Activated CD8-positive, alpha-beta T cell treated with anti-CD3 and anti-CD28 coated beads for 36 hours (primary cell): ENCODE measurements around the gene NDUFS5. TPM values are rescaled to one million over a fixed set of nuclear protein-coding genes. Genes with fewer than 3 reads are reported as not detected.
A peak's percentile ranks its signal among the peaks of the same experiment; 100 is the strongest.
"Not testable (repeated sequence)": the region's sequence is repeated elsewhere in the genome, so short reads cannot be mapped to it uniquely, and the experiment has no call there.

Experiments
- ATAC-seq: fragments of 200-7000 bp; cut with Tn5 transposase; one replicate; pipeline ENCODE4 v1.10.0; 2021; ENCODE audit warnings: mild to moderate bottlenecking, moderate library complexity
- CTCF ChIA-PET: fragments of 350-600 bp; sonication (Branson Sonifier 250); formaldehyde crosslinking; loops from one replicate; lab custom pipeline; 2021; ENCODE audit warnings: antibody characterized with exemption; lab: Charles Lee
- POLR2A ChIA-PET: fragments of 350-600 bp; sonication (Branson Sonifier 250); formaldehyde crosslinking; loops from one replicate; lab custom pipeline; 2021; ENCODE audit warnings: antibody characterized with exemption; lab: Charles Lee
- DNase-seq: peaks from one replicate; pipeline ENCODE4 v3.0.0-alpha.2; 2020
- H3K27ac Mint-ChIP-seq: one replicate; pipeline ENCODE4 v1.8.0; 2021; ENCODE audit warnings: mild to moderate bottlenecking, mixed read lengths
- H3K27me3 Mint-ChIP-seq: one replicate; pipeline ENCODE4 v1.8.0; 2021; ENCODE audit warnings: mixed read lengths
- H3K36me3 Mint-ChIP-seq: one replicate; pipeline ENCODE4 v1.8.0; 2021; ENCODE audit warnings: low read depth, mixed read lengths
- H3K4me1 Mint-ChIP-seq: one replicate; pipeline ENCODE4 v1.8.0; 2021; ENCODE audit warnings: low read depth, mixed read lengths
- H3K4me3 Mint-ChIP-seq: one replicate; pipeline ENCODE4 v1.8.0; 2021; ENCODE audit warnings: mild to moderate bottlenecking, moderate library complexity, mixed read lengths
- H3K9me3 Mint-ChIP-seq: one replicate; pipeline ENCODE4 v1.8.0; 2021; ENCODE audit warnings: mixed read lengths
- CTCF ChIP-seq: fragments of 200-600 bp; IDR thresholded peaks from one replicate; pipeline ENCODE4 v1.8.0; 2022; ENCODE audit warnings: antibody characterized with exemption, mild to moderate bottlenecking
- intact Hi-C: fragments of 100-400 bp; cut with micrococcal nuclease; formaldehyde crosslinking; loops from one replicate; pipeline ENCODE4 v1.10.0; 2022
- total RNA-seq, 2 experiments: library from RNA; stranded (reverse); gene quantifications; one replicate each; pipeline ENCODE4 v1.2.3, GENCODE V29; 2021

The NDUFS5 gene
- total RNA-seq, 2 experiments from 2014 or later, result 153 to 178 TPM

- POLR2A ChIA-PET, result interaction anchor here (0.6 to 2.9 kb wide), 2 partner anchors 22 to 88 kb away, joined by 3 to 9 read pairs; partner anchors contain the start of gene NDUFS5
- H3K27ac Mint-ChIP-seq, result peak overlapping the region; percentile 86
- CTCF ChIA-PET, result interaction anchor here (1.0 to 2.2 kb wide), 5 partner anchors 12 to 169 kb away, joined by 3 to 8 read pairs (median 6); no protein-coding TSS in a partner anchor
- H3K36me3 Mint-ChIP-seq, result peaks cover 67% of the 10 kb centered on the region
- intact Hi-C loops, result no loop called here
- ATAC-seq, result peak; percentile 45
- no peak overlapping the region for H3K4me3 Mint-ChIP-seq
- H3K4me1 Mint-ChIP-seq, result peaks cover 40% of the 10 kb centered on the region
- no peak for DNase-seq
- no peaks in the 10 kb centered on the region for H3K27me3 Mint-ChIP-seq
- no peak for TF ChIP-seq CTCF
- H3K9me3 Mint-ChIP-seq, result no peaks in the 10 kb centered on the region
Measured at GRCh38 chr1:39003794-39004193, 22.4 kb upstream of the NDUFS5 start.

- POLR2A ChIA-PET, result no interaction called here
- H3K36me3 Mint-ChIP-seq, result peaks cover 57% of the 10 kb centered on the region
Measured at GRCh38 chr1:39006287-39006686, 19.9 kb upstream of the NDUFS5 start.

GRCh38 chr1:39006726-39007645 lies 19.2 kb upstream of the NDUFS5 start:
- no peak overlapping the region for H3K27ac Mint-ChIP-seq
- ATAC-seq (no peak), DNase-seq (no peak)
- H3K36me3 Mint-ChIP-seq, result peaks cover 54% of the 10 kb centered on the region
- H3K27me3 Mint-ChIP-seq, result no peaks in the 10 kb centered on the region
- peaks cover 26% of the 10 kb centered on the region for H3K4me1 Mint-ChIP-seq
- no peak for TF ChIP-seq CTCF
- no peaks in the 10 kb centered on the region for H3K9me3 Mint-ChIP-seq
- intact Hi-C loops, result no loop called here
- no peak overlapping the region for H3K4me3 Mint-ChIP-seq
- ChIA-PET CTCF (no interaction called here), POLR2A (no interaction called here)

More at GRCh38 chr1:39006287-39006686, 19.9 kb upstream of the NDUFS5 start:
- no peak for DNase-seq
- CTCF ChIA-PET, result no interaction called here
- ATAC-seq, result no peak
- intact Hi-C loops, result no loop called here
- Mint-ChIP-seq H3K27ac (peak overlapping the region; percentile 30), H3K4me3 (no peak overlapping the region), H3K4me1 (peaks cover 31% of the 10 kb centered on the region), H3K9me3 (no peaks in the 10 kb centered on the region), H3K27me3 (no peaks in the 10 kb centered on the region)
- no peak for TF ChIP-seq CTCF

GRCh38 chr1:39014956-39015355 lies 11.2 kb upstream of the NDUFS5 start:
- DNase-seq, H3K4me1 Mint-ChIP-seq, CTCF ChIA-PET, H3K27me3 Mint-ChIP-seq, H3K9me3 Mint-ChIP-seq, H3K4me3 Mint-ChIP-seq, ATAC-seq, H3K36me3 Mint-ChIP-seq, H3K27ac Mint-ChIP-seq, intact Hi-C loops: not testable (repeated sequence)
- POLR2A ChIA-PET, result interaction anchor here (1.0 to 2.1 kb wide), 2 partner anchors 10 to 18 kb away, joined by 4 read pairs; no protein-coding TSS in a partner anchor

GRCh38 chr1:39016604-39017171 lies 9.5 kb upstream of the NDUFS5 start:
- ChIA-PET POLR2A (interaction anchor here (2.1 kb wide), 1 partner anchor 16 kb away, joined by 4 read pairs; no protein-coding TSS in a partner anchor), CTCF (no interaction called here)
- ATAC-seq (no peak), DNase-seq (no peak)
- H3K27me3 Mint-ChIP-seq, result no peaks in the 10 kb centered on the region
- H3K4me1 Mint-ChIP-seq, result no peaks in the 10 kb centered on the region
- no peak overlapping the region for H3K4me3 Mint-ChIP-seq
- no peak overlapping the region for H3K27ac Mint-ChIP-seq
- peaks cover 6% of the 10 kb centered on the region for H3K36me3 Mint-ChIP-seq
- intact Hi-C loops, result no loop called here
- TF ChIP-seq CTCF, result no peak
- no peaks in the 10 kb centered on the region for H3K9me3 Mint-ChIP-seq
